K562 (cell line): ENCODE measurements around the gene PYDC1. TPM values are rescaled to one million over a fixed set of nuclear protein-coding genes. Genes with fewer than 3 reads are reported as not detected.
A peak's percentile ranks its signal among the peaks of the same experiment; 100 is the strongest.

Source experiments
- C11orf30 ChIP-seq: fragments of 450-650 bp; IDR thresholded peaks from 2 replicates; pipeline ENCODE4 v1.6.1; 2016; ENCODE audit warnings: low read depth, mild to moderate bottlenecking
- CTCFL ChIP-seq: IDR thresholded peaks from 2 replicates; pipeline ENCODE4 v1.6.1; 2011; ENCODE audit warnings: borderline replicate concordance, low read depth, mild to moderate bottlenecking, moderate library complexity, low read length; ENCODE audit not compliant: insufficient read depth, poor library complexity, severe bottlenecking
- DPF2 ChIP-seq: fragments of 450-650 bp; IDR thresholded peaks from 2 replicates; pipeline ENCODE4 v1.6.1; 2016
- ELK1 ChIP-seq: sonication (generic); formaldehyde crosslinking; IDR thresholded peaks from 2 replicates; pipeline ENCODE4 v1.8.1; 2022; ENCODE audit warnings: missing genetic modification reagents
- EP300 ChIP-seq: IDR thresholded peaks from 2 replicates; pipeline ENCODE4 v1.6.1; 2012; ENCODE audit warnings: low read length, improper control_type of control experiment
- GTF2A2 ChIP-seq: IDR thresholded peaks from 2 replicates; pipeline ENCODE4 v1.6.1; 2016; ENCODE audit warnings: mild to moderate bottlenecking, missing genetic modification characterization, missing compliant biosample characterization
- IRF2 ChIP-seq: sonication (generic); formaldehyde crosslinking; IDR thresholded peaks from 2 replicates; pipeline ENCODE4 v1.8.1; 2022; ENCODE audit warnings: mild to moderate bottlenecking, missing genetic modification reagents
- MXD1 ChIP-seq: fragments of 250-450 bp; sonication (Bioruptor Pico); IDR thresholded peaks from 2 replicates; pipeline ENCODE4 v1.8.0; 2021; ENCODE audit warnings: borderline replicate concordance, mild to moderate bottlenecking, moderate library complexity; ENCODE audit not compliant: poor library complexity, severe bottlenecking
- NFATC3 ChIP-seq: fragments of 450-650 bp; IDR thresholded peaks from 2 replicates; pipeline ENCODE4 v1.6.1; 2017; ENCODE audit warnings: mild to moderate bottlenecking
- NFE2L1 ChIP-seq: fragments of 450-650 bp; IDR thresholded peaks from 2 replicates; pipeline ENCODE4 v1.6.1; 2016; ENCODE audit warnings: missing genetic modification characterization, low read depth, mild to moderate bottlenecking, missing compliant biosample characterization, moderate library complexity, borderline replicate concordance
- NR1H2 ChIP-seq: sonication (generic); formaldehyde crosslinking; IDR thresholded peaks from 2 replicates; pipeline ENCODE4 v1.4.0; 2020; ENCODE audit warnings: mild to moderate bottlenecking, missing genetic modification reagents
- NRF1 ChIP-seq, 2 experiments: fragments of 450-650 bp; IDR thresholded peaks in 1 of 2; conservative IDR thresholded peaks in 1 of 2; 2 replicates each; pipeline ENCODE4 v1.6.1; 2014; ENCODE audit warnings: mild to moderate bottlenecking in 2 of 2
- POLR2AphosphoS5 ChIP-seq: IDR thresholded peaks from 2 replicates; pipeline ENCODE4 v1.6.1; 2011; ENCODE audit warnings: mild to moderate bottlenecking, low read depth, low read length, moderate library complexity; ENCODE audit not compliant: control insufficient read depth, insufficient read depth
- SIX5 ChIP-seq, 2 experiments: IDR thresholded peaks; 2 replicates each; pipeline ENCODE4 v1.6.1; 2011; ENCODE audit warnings: low read length in 2 of 2, borderline replicate concordance in 1 of 2, low read depth in 1 of 2, mild to moderate bottlenecking in 1 of 2, moderate library complexity in 1 of 2; ENCODE audit not compliant: insufficient read depth in 1 of 2
- SMAD1 ChIP-seq: fragments of 150-350 bp; IDR thresholded peaks from 2 replicates; pipeline ENCODE4 v1.6.1; 2014; ENCODE audit warnings: low read length, low read depth; ENCODE audit not compliant: partially characterized antibody
- SP2 ChIP-seq: IDR thresholded peaks from 2 replicates; pipeline ENCODE4 v1.6.1; 2011; ENCODE audit warnings: mild to moderate bottlenecking, low read depth, low read length, moderate library complexity; ENCODE audit not compliant: poor library complexity, severe bottlenecking; ENCODE audit errors: extremely low read depth
- TSHZ1 ChIP-seq: fragments of 250-450 bp; sonication (Bioruptor Pico); IDR thresholded peaks from 2 replicates; pipeline ENCODE4 v1.4.0; 2020; ENCODE audit warnings: mild to moderate bottlenecking, moderate library complexity
- ZKSCAN8 ChIP-seq: fragments of 200-800 bp; sonication (Bioruptor generic); IDR thresholded peaks from 2 replicates; pipeline ENCODE4 v1.6.1; 2016; ENCODE audit warnings: missing genetic modification characterization, missing compliant biosample characterization
- ZNF263 ChIP-seq: sonication (generic); formaldehyde crosslinking; IDR thresholded peaks from 2 replicates; pipeline ENCODE4 v1.8.0; 2022; ENCODE audit warnings: mild to moderate bottlenecking, missing genetic modification reagents, borderline replicate concordance
- ZNF354B ChIP-seq: fragments of 250-450 bp; sonication (Bioruptor Pico); IDR thresholded peaks from 2 replicates; pipeline ENCODE4 v1.4.0; 2020
- ZNF778 ChIP-seq: fragments of 450-650 bp; formaldehyde crosslinking; IDR thresholded peaks from 2 replicates; pipeline ENCODE4 v1.4.0; 2020; ENCODE audit warnings: mild to moderate bottlenecking, moderate library complexity
- polyA plus RNA-seq, 8 experiments: library from polyadenylated mRNA; depleted of rRNA in 4 of 8; stranded (reverse) in 5 of 8; unstranded in 3 of 8; fragments of >200 nt; fragmentation: Nextera tagmentation in 2 of 8; fragmentation: Illumina TruSeq in 1 of 8; extraction: Ambion mirVana in 2 of 8; extraction: Trizol in 1 of 8; gene quantifications; 2 replicates each; pipeline versions ENCODE4 v1.2.1 to v1.2.3, GENCODE V29; 2011 to 2014; ENCODE audit warnings: inconsistent platforms in 1 of 8, missing spikeins in 1 of 8
- total RNA-seq, 7 experiments: library from RNA; depleted of rRNA in 6 of 7; stranded (reverse); fragments of >200 nt in 6 of 7; fragmentation: Illumina TruSeq in 2 of 7; extraction: Trizol in 2 of 7; gene quantifications; 2 replicates each; pipeline versions ENCODE4 v1.2.1 to v1.2.3, GENCODE V29; 2011 to 2021; ENCODE audit warnings: low replicate concordance in 1 of 7

PYDC1 gene
- total and polyA plus RNA-seq, 9 of the 15 experiments (the other 6 are each of a cell fraction or from before 2014, with no cell fraction given) = not detected

DNA sequence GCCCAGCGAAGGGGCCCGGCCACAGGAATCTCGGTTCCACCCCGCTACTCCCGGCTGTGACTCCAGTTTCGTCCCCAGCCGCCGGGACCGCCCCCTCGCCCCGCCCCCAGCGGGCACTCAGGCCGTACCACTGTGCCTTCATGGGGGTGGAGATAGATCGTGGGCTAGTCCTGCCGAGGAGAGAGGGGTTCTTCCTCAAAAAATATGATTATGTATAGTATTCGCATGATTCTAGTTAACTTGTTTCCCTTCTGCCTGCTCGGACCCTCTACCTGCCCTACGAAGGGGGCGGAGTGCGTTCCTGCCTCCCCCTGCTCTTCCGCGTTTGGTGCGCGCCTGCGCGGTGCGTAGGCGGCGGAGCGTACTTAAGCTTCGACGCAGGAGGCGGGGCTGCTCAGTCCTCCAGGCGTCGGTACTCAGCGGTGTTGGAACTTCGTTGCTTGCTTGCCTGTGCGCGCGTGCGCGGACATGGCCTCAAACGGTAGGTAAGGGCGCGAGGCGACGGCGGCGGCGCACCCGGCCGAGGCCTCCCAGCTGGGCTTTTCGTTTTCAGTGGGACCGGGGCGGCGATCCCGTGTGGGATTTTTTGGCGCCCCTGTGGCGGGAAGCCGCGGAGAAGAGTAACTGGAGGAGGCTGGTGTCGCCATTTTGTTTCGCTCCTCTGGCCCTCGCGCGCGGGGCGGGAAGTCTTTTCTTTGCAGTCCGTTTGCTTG lies 37.0 kb downstream of the PYDC1 start, which contains the start of gene FUS (continued):
- no peak for TF ChIP-seq EP300
- no peak for TF ChIP-seq TSHZ1 (CRISPR knock-in tag)
- no peak for TF ChIP-seq IRF2 (CRISPR knock-in tag)
- TF ChIP-seq SMAD1 = peak; percentile 98
- TF ChIP-seq NR1H2 (CRISPR knock-in tag) = 0 out of 2 replicates have a peak, but pooled peaks have one; percentile 59
- TF ChIP-seq MXD1 (CRISPR knock-in tag) = no peak
- peak; percentile 39 to 61; a peak in 3 of 4 replicates for TF ChIP-seq SIX5 (IDR thresholded peaks at IDR 0.05; ENCODE audit: borderline replicate concordance in 1 of 2, insufficient read depth in 1 of 2, low read depth in 1 of 2, low read length in 2 of 2)
- TF ChIP-seq ZNF354B (CRISPR knock-in tag) = no peak
- TF ChIP-seq NFATC3 = no peak
- peak; percentile 99 for TF ChIP-seq POLR2AphosphoS5
- peak; percentile 63 to 85; a peak in 3 of 4 replicates for TF ChIP-seq NRF1 (conservative IDR thresholded peaks at IDR 0.05 in 1 of 2, IDR thresholded peaks at IDR 0.05 in 1 of 2)
- no peak for TF ChIP-seq DPF2
- TF ChIP-seq ZKSCAN8 = no peak
- TF ChIP-seq ELK1 (CRISPR knock-in tag) = no peak
- no peak for TF ChIP-seq NFE2L1 (tag)
- TF ChIP-seq GTF2A2 (tag) = peak; percentile 98
- TF ChIP-seq C11orf30 = no peak
- no peak for TF ChIP-seq SP2
- TF ChIP-seq CTCFL = no peak
- no peak for TF ChIP-seq ZNF778 (CRISPR knock-in tag)
- TF ChIP-seq ZNF263 (CRISPR knock-in tag) = peak; percentile 89
